Measurements from ENCODE around the gene ADGRV1.

ADGRV1 gene

DNA sequence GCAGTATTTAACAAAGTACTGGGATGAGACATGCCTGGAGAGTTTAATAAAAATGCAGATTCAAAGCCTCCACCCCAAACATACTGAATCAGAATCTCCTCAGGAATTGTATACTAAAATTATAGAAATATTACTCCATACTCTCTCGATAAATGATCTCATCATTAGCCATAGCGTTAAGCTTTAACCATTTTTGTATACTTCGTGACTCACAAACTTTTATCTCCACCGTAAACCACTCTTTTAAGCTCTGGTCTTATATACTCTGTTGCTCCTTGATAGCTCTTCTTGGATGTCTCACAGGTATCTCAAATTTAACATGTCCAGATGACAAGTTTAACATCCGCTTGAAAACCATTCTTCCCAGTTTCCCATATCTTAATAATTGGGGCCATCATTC is 327.8 kb downstream of the ADGRV1 start:
- TF ChIP-seq, protein P1, sequence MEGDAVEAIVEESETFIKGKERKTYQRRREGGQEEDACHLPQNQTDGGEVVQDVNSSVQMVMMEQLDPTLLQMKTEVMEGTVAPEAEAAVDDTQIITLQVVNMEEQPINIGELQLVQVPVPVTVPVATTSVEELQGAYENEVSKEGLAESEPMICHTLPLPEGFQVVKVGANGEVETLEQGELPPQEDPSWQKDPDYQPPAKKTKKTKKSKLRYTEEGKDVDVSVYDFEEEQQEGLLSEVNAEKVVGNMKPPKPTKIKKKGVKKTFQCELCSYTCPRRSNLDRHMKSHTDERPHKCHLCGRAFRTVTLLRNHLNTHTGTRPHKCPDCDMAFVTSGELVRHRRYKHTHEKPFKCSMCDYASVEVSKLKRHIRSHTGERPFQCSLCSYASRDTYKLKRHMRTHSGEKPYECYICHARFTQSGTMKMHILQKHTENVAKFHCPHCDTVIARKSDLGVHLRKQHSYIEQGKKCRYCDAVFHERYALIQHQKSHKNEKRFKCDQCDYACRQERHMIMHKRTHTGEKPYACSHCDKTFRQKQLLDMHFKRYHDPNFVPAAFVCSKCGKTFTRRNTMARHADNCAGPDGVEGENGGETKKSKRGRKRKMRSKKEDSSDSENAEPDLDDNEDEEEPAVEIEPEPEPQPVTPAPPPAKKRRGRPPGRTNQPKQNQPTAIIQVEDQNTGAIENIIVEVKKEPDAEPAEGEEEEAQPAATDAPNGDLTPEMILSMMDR (IDR thresholded peaks at IDR 0.05) = no peak
- no peak for TF ChIP-seq ZFX (IDR thresholded peaks at IDR 0.05; ENCODE audit: borderline replicate concordance)
- no peak overlapping the region for H3K27ac ChIP-seq

GRCh38 chr5:90888511-90889324 is 330.1 kb downstream of the ADGRV1 start:
- no peak overlapping the region for H3K27ac ChIP-seq

GRCh38 chr5:90889325-90889600 is 330.7 kb downstream of the ADGRV1 start:
- no peak for TF ChIP-seq ZFX (IDR thresholded peaks at IDR 0.05; ENCODE audit: borderline replicate concordance)
- TF ChIP-seq, protein P1 (IDR thresholded peaks at IDR 0.05) = no peak
- H3K27ac ChIP-seq = no peak overlapping the region

More at GRCh38 chr5:90888511-90889324, 330.1 kb downstream of the ADGRV1 start:
- no peak for TF ChIP-seq ZFX (IDR thresholded peaks at IDR 0.05; ENCODE audit: borderline replicate concordance)
- TF ChIP-seq, protein P1 (IDR thresholded peaks at IDR 0.05) = no peak

GRCh38 chr5:90890180-90890579 is 331.6 kb downstream of the ADGRV1 start:
- H3K27ac ChIP-seq = no peak overlapping the region
- TF ChIP-seq, protein P1 (IDR thresholded peaks at IDR 0.05) = no peak
- TF ChIP-seq ZFX (IDR thresholded peaks at IDR 0.05; ENCODE audit: borderline replicate concordance) = no peak

GRCh38 chr5:90894866-90895420 is 336.3 kb downstream of the ADGRV1 start:
- no peak overlapping the region for H3K27ac ChIP-seq
- TF ChIP-seq ZFX (IDR thresholded peaks at IDR 0.05; ENCODE audit: borderline replicate concordance) = no peak
- TF ChIP-seq, protein P1 (IDR thresholded peaks at IDR 0.05) = no peak

DNA sequence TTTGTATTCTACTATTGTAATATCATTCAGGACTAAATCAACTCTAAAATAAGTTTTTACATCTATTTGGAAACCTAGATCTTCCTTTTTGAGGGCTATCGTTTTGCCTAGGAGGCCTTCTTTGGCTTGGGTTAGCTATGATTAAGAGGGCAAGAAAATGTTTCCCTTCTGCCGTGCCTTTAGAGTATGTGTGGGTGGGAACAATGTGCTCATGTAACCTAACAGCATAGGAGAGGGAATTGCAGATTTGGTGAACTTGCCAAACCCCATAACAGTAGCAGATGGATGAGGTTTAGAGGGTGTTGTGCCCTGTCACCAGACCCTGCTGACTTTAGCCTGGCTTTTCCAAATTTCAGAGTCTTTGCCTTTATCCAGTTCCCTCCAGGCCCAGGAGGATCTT is 339.0 kb downstream of the ADGRV1 start:
- no peak overlapping the region for H3K27ac ChIP-seq

More for the DNA sequence above, 339.0 kb downstream of the ADGRV1 start:
- TF ChIP-seq, protein P1 (IDR thresholded peaks at IDR 0.05) = no peak
- TF ChIP-seq ZFX (IDR thresholded peaks at IDR 0.05; ENCODE audit: borderline replicate concordance) = no peak

Measured in 22Rv1 (cell line).